Activated CD8-positive, alpha-beta memory T cell treated with anti-CD3 and anti-CD28 coated beads, Interleukin-2, amount 50 U/mL, for 24 hours (primary cell): Measurements from ENCODE around the gene TAOK1.

Experiments
- DNase-seq: peaks from one replicate; pipeline ENCODE4 v3.0.0-alpha.2; 2020; ENCODE audit errors: extremely low read depth

The TAOK1 gene

DNA sequence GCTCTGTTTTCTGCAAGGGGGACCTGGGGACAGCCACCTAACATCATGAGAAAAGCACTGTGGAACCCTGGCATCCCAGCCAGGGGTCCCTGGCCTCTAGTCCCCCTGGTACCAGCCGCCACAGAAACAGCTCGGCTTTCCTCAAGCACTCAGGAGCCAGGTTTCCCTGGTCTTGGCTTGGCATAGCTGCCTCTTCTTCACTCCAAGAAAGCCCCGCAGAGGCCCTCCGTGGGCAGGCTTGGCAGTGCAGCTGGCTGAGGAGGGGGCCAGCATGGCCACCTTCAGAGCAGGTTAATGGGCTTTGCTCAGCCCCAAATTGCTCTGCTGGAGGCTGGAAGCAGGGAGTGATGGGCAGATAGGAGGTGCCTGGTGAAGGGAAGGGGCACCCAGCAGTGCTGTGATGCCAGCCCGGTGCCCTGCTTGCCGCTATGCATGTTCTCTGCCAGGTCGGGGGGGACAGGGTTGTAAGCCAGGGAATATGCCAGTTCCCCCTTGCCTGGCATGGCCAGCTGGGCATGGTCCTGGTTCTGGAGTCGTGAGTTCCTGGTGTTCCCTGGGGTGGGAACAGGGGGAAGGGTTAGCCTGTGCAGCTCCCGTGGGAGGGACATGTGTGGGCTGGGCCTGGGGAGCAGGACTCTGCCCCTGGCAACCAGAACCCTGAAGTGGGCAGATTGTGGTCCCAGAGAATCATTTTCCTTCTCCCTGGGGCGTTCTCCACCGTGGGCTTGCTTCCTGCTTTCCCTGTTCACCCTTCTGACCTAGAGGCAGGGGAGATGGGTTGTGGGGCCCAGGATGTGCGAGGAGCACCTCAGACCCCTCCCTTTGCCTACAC is 206.0 kb downstream of the TAOK1 start:
- no peak for DNase-seq

DNA sequence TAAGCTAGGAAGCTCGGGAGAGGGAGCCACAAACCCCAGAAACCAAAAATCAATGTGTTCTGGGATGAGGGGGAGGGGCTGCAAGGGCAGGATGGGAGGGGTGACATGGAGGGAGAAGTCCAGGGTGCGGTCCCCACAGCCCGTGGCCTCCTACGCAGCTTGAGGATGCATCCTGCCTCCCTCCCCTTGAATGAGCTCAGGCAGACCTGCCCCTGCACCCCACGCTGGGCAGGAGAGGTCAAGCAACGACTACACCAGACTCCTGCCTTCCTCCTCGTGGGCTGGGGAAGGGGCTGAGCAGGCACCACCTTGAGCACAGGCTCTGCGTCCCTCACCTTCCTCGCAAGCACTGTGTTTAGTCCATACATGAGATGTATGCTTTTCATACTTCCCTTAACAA is 206.6 kb downstream of the TAOK1 start:
- DNase-seq, result no peak

DNA sequence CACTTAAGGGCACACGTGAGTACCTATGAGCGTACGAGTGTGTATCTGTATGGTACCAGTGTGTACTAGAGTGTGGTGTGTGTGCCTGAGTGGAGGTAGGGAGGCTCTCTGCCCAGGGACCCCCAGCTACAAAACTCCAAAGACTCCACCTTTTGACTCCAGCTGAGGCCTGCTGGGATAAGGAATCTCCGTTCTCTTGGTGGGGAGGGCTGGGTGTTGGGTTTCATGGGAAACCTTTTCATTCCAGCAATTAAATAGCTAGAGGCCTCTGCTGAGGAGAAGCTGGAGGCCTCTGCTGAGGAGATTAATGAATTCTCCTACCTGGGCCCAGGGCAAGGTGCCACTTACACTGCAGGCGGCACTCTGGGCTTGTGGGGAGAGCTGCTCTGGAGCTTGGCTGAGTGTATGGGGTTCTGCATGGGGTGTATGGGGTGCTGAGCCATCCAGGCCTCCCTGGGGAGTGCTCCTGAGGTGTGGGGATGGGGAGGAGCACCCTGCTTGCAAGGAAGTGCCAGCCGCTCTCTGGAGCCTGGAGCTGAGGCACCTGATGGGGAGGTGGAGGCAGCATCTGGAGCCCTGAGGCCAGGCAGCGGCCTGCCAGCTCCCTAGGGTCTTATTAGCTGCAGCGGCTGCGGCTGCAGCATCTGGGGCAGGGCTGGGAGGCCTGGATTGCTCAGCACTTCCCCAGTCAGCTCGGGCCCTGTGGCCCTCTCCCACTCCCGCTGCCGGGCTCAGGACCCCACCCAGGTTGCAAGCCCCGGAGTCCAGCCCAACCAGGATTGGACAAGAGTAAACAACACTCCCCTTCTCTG is 207.4 kb downstream of the TAOK1 start:
- DNase-seq, result no peak
